ENCODE measurements around the gene ACTR1B.

Gene ACTR1B

GRCh38 chr2:97656905-97657587, 6.8 kb downstream of the ACTR1B start:
- TF ChIP-seq ZBTB7A (IDR thresholded peaks at IDR 0.05; ENCODE audit: low read depth) (no peak), RAD21 (IDR thresholded peaks at IDR 0.05; ENCODE audit: low read depth) (no peak), EGR1 (IDR thresholded peaks at IDR 0.05) (no peak), TCF12 (IDR thresholded peaks at IDR 0.05; ENCODE audit: low read depth) (no peak), TAF1 (IDR thresholded peaks at IDR 0.05; ENCODE audit: low read depth) (no peak), FOXM1 (IDR thresholded peaks at IDR 0.05; ENCODE audit: borderline replicate concordance, low read depth) (no peak), MAX (IDR thresholded peaks at IDR 0.05) (peak; percentile 67)
- TF ChIP-seq, protein P1, sequence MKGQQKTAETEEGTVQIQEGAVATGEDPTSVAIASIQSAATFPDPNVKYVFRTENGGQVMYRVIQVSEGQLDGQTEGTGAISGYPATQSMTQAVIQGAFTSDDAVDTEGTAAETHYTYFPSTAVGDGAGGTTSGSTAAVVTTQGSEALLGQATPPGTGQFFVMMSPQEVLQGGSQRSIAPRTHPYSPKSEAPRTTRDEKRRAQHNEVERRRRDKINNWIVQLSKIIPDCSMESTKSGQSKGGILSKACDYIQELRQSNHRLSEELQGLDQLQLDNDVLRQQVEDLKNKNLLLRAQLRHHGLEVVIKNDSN (IDR thresholded peaks at IDR 0.05): peak; percentile 56

- TF ChIP-seq EGR1 (IDR thresholded peaks at IDR 0.05) (no peak), TCF12 (IDR thresholded peaks at IDR 0.05; ENCODE audit: low read depth) (no peak), EP300 (IDR thresholded peaks at IDR 0.05; ENCODE audit: borderline replicate concordance) (no peak), FOXM1 (IDR thresholded peaks at IDR 0.05; ENCODE audit: borderline replicate concordance, low read depth) (no peak), CEBPB (IDR thresholded peaks at IDR 0.05) (no peak), ZBTB7A (IDR thresholded peaks at IDR 0.05; ENCODE audit: low read depth) (no peak), RAD21 (IDR thresholded peaks at IDR 0.05; ENCODE audit: low read depth) (no peak), TAF1 (IDR thresholded peaks at IDR 0.05; ENCODE audit: low read depth) (no peak), TEAD4 (IDR thresholded peaks at IDR 0.05) (no peak), MAX (IDR thresholded peaks at IDR 0.05) (no peak), NFIC (IDR thresholded peaks at IDR 0.05) (no peak)
- TF ChIP-seq, protein P2, sequence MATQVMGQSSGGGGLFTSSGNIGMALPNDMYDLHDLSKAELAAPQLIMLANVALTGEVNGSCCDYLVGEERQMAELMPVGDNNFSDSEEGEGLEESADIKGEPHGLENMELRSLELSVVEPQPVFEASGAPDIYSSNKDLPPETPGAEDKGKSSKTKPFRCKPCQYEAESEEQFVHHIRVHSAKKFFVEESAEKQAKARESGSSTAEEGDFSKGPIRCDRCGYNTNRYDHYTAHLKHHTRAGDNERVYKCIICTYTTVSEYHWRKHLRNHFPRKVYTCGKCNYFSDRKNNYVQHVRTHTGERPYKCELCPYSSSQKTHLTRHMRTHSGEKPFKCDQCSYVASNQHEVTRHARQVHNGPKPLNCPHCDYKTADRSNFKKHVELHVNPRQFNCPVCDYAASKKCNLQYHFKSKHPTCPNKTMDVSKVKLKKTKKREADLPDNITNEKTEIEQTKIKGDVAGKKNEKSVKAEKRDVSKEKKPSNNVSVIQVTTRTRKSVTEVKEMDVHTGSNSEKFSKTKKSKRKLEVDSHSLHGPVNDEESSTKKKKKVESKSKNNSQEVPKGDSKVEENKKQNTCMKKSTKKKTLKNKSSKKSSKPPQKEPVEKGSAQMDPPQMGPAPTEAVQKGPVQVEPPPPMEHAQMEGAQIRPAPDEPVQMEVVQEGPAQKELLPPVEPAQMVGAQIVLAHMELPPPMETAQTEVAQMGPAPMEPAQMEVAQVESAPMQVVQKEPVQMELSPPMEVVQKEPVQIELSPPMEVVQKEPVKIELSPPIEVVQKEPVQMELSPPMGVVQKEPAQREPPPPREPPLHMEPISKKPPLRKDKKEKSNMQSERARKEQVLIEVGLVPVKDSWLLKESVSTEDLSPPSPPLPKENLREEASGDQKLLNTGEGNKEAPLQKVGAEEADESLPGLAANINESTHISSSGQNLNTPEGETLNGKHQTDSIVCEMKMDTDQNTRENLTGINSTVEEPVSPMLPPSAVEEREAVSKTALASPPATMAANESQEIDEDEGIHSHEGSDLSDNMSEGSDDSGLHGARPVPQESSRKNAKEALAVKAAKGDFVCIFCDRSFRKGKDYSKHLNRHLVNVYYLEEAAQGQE (IDR thresholded peaks at IDR 0.05; ENCODE audit: low read depth): no peak
Measured at GRCh38 chr2:97656129-97656755, 7.6 kb downstream of the ACTR1B start.

GRCh38 chr2:97654791-97655190, 9.1 kb downstream of the ACTR1B start:
- no peak for TF ChIP-seq CREB1 (IDR thresholded peaks at IDR 0.05; ENCODE audit: low read depth)

DNA sequence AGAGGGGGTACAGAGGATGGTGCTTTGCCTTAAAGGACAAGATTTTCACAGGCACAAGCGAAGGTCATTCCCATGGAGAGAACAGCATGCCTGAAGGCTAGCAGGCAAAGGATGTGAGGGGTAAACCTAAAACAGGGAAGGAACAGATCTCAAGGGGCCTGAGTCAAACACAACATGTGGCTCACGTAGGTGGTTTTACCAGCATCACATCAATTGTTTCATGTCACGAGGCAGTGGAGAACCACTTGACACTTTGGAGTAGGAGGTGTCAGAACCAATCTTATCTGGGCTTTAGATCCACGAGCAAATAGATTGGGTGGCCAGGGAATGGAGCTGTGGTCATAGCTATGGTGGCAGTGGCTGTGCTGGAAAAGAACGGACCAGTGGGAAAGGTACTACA, 9.5 kb downstream of the ACTR1B start:
- TF ChIP-seq ZBTB7A (IDR thresholded peaks at IDR 0.05; ENCODE audit: low read depth) (no peak), EP300 (IDR thresholded peaks at IDR 0.05; ENCODE audit: borderline replicate concordance) (no peak), EGR1 (IDR thresholded peaks at IDR 0.05) (no peak), CREB1 (IDR thresholded peaks at IDR 0.05; ENCODE audit: low read depth) (no peak), TCF12 (IDR thresholded peaks at IDR 0.05; ENCODE audit: low read depth) (no peak), TAF1 (IDR thresholded peaks at IDR 0.05; ENCODE audit: low read depth) (no peak), YY1 (IDR thresholded peaks at IDR 0.05; ENCODE audit: low read depth) (no peak), RAD21 (IDR thresholded peaks at IDR 0.05; ENCODE audit: low read depth) (no peak), MAX (IDR thresholded peaks at IDR 0.05) (no peak), FOXM1 (IDR thresholded peaks at IDR 0.05; ENCODE audit: borderline replicate concordance, low read depth) (no peak), NFIC (IDR thresholded peaks at IDR 0.05) (no peak)
- TF ChIP-seq, protein P1 (IDR thresholded peaks at IDR 0.05): no peak
- TF ChIP-seq, protein P2 (IDR thresholded peaks at IDR 0.05; ENCODE audit: low read depth): no peak

GRCh38 chr2:97653874-97654273, 10.0 kb downstream of the ACTR1B start:
- no peak for TF ChIP-seq CEBPB (IDR thresholded peaks at IDR 0.05)
- TF ChIP-seq, protein P1 (IDR thresholded peaks at IDR 0.05): no peak
- TF ChIP-seq CREB1 (IDR thresholded peaks at IDR 0.05; ENCODE audit: low read depth): no peak
- no peak for TF ChIP-seq ZBTB7A (IDR thresholded peaks at IDR 0.05; ENCODE audit: low read depth)
- TF ChIP-seq, protein P2 (IDR thresholded peaks at IDR 0.05; ENCODE audit: low read depth): no peak
- no peak for TF ChIP-seq TAF1 (IDR thresholded peaks at IDR 0.05; ENCODE audit: low read depth)
- no peak for TF ChIP-seq EGR1 (IDR thresholded peaks at IDR 0.05)
- no peak for TF ChIP-seq NFIC (IDR thresholded peaks at IDR 0.05)
- TF ChIP-seq RAD21 (IDR thresholded peaks at IDR 0.05; ENCODE audit: low read depth): no peak
- TF ChIP-seq FOXM1 (IDR thresholded peaks at IDR 0.05; ENCODE audit: borderline replicate concordance, low read depth): no peak
- no peak for TF ChIP-seq EP300 (IDR thresholded peaks at IDR 0.05; ENCODE audit: borderline replicate concordance)
- TF ChIP-seq YY1 (IDR thresholded peaks at IDR 0.05; ENCODE audit: low read depth): no peak
- TF ChIP-seq MAX (IDR thresholded peaks at IDR 0.05): no peak
- no peak for TF ChIP-seq TCF12 (IDR thresholded peaks at IDR 0.05; ENCODE audit: low read depth)
- TF ChIP-seq TEAD4 (IDR thresholded peaks at IDR 0.05): no peak

Measured in Ishikawa (cell line).